ENCODE measurements around the gene ETS2. TPM values are rescaled to one million over a fixed set of nuclear protein-coding genes. Genes with fewer than 3 reads are reported as not detected.
A peak's percentile ranks its signal among the peaks of the same experiment; 100 is the strongest.

The ETS2 gene
- total and polyA plus RNA-seq, 12 donors: 15.1 to 66.8 (median 44.6) TPM

- DNase-seq: no peak
- Histone ChIP-seq H3K27ac (peak overlapping the region in 1 of 5 donors; percentile 31), H3K4me1 (replicated peaks in 1 of 2) (peaks cover 4 to 10% of the 10 kb centered on the region in 2 donors), H3K36me3 (replicated peaks in 1 of 2) (peaks cover 0 to 96% of the 10 kb centered on the region in 2 donors), H3K27me3 (no peaks in the 10 kb centered on the region), H3K4me3 (no peak overlapping the region), H3K9me3 (replicated peaks in 1 of 3) (no peaks in the 10 kb centered on the region)
- intact Hi-C loops (cut with DNase I): no loop called here
- 94 to 98% (median 95%) methylated on average over 9 to 14 of the region's 14 CpGs for WGBS, 4 donors
- TF ChIP-seq CTCF (IDR thresholded peaks at IDR 0.05) (no peak), POLR2A (IDR thresholded peaks at IDR 0.05) (no peak)
Observed at GRCh38 chr21:38819051-38819718, 13.5 kb downstream of the ETS2 start.

- Histone ChIP-seq H3K4me1 (replicated peaks in 1 of 2) (peaks cover 4 to 10% of the 10 kb centered on the region in 2 donors), H3K36me3 (replicated peaks in 1 of 2) (peaks cover 0 to 95% of the 10 kb centered on the region in 2 donors), H3K4me3 (no peak overlapping the region), H3K9me3 (replicated peaks in 1 of 3) (no peaks in the 10 kb centered on the region), H3K27me3 (no peaks in the 10 kb centered on the region), H3K27ac (peak overlapping the region in 1 of 5 donors; percentile 31)
- intact Hi-C loops (cut with DNase I): no loop called here
- TF ChIP-seq POLR2A (IDR thresholded peaks at IDR 0.05) (no peak), CTCF (IDR thresholded peaks at IDR 0.05) (no peak)
- 90 to 93% (median 91%) methylated on average over 7 to 8 of the region's 8 CpGs for WGBS, 4 donors
- no peak for DNase-seq
Observed at GRCh38 chr21:38819719-38820159, 14.0 kb downstream of the ETS2 start.

GRCh38 chr21:38820471-38821239, 14.9 kb downstream of the ETS2 start:
- peak in 1 of 7 donors; percentile 26 for DNase-seq
- TF ChIP-seq POLR2A (IDR thresholded peaks at IDR 0.05) (no peak), CTCF (IDR thresholded peaks at IDR 0.05) (no peak)
- H3K27me3 ChIP-seq: no peaks in the 10 kb centered on the region
- peak overlapping the region in 1 of 5 donors; percentile 53 for H3K27ac ChIP-seq
- no peaks in the 10 kb centered on the region for H3K9me3 ChIP-seq (replicated peaks in 1 of 3)
- no peak overlapping the region for H3K4me3 ChIP-seq
- peaks cover 4 to 10% of the 10 kb centered on the region in 2 donors for H3K4me1 ChIP-seq (replicated peaks in 1 of 2)
- peaks cover 0 to 86% of the 10 kb centered on the region in 2 donors for H3K36me3 ChIP-seq (replicated peaks in 1 of 2)
- intact Hi-C loops (cut with DNase I): no loop called here
- 86 to 94% (median 88%) methylated on average over 18 of the region's 18 CpGs for WGBS, 4 donors

GRCh38 chr21:38821248-38821647, 15.5 kb downstream of the ETS2 start:
- Histone ChIP-seq H3K36me3 (replicated peaks in 1 of 2) (peaks cover 0 to 84% of the 10 kb centered on the region in 2 donors), H3K9me3 (replicated peaks in 1 of 3) (no peaks in the 10 kb centered on the region), H3K4me1 (replicated peaks in 1 of 2) (peaks cover 4 to 10% of the 10 kb centered on the region in 2 donors), H3K27me3 (no peaks in the 10 kb centered on the region), H3K4me3 (no peak overlapping the region), H3K27ac (peak overlapping the region in 1 of 5 donors; percentile 53)
- WGBS, 4 donors: 87 to 92% (median 89%) methylated on average over 5 to 6 of the region's 6 CpGs
- TF ChIP-seq POLR2A (IDR thresholded peaks at IDR 0.05): no peak
- TF ChIP-seq CTCF (IDR thresholded peaks at IDR 0.05): no peak
- DNase-seq: peak in 1 of 7 donors; percentile 19
- intact Hi-C loops (cut with DNase I): no loop called here
